ENCODE data around the gene C7orf57. TPM values are rescaled to one million over a fixed set of nuclear protein-coding genes. Genes with fewer than 3 reads are reported as not detected.

The C7orf57 gene
- total and polyA plus RNA-seq, 2 experiments from 2014 or later = 0.42 to 2.1 TPM

DNA sequence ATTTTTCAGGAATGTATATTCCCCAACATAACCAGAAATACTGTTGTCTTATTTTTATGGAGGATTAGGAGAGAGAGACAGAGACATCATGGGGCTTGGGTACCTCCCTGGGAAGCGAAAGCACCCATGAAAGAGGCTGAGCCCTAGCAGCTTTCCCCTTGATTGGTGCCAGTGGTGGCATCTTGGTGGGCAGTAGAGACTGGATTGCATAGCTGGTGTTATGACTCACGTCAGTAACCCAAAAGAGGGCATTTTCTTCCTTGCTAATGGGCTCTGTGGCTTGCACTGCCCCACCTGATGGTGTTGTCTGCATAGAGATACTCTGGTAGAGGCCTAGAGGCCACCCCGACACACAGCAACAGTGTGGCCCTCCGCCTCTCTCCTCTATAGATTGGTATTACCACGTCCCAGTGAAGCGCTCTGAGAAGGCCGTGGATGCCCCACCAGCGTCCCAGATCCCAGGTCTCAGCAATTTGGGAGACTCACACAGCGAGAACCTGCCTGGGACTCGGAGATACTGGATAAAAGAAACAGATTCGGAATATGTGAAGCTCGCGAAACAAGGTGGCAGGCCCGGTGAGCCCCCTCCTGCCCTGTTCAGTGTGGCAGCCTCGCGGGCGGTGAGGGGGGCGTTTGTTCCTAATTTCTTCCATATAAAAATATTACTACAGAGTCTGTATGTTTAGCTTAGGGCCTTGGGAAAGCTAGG lies 5.8 kb downstream of the C7orf57 start (continued):
- TF ChIP-seq, protein P1, sequence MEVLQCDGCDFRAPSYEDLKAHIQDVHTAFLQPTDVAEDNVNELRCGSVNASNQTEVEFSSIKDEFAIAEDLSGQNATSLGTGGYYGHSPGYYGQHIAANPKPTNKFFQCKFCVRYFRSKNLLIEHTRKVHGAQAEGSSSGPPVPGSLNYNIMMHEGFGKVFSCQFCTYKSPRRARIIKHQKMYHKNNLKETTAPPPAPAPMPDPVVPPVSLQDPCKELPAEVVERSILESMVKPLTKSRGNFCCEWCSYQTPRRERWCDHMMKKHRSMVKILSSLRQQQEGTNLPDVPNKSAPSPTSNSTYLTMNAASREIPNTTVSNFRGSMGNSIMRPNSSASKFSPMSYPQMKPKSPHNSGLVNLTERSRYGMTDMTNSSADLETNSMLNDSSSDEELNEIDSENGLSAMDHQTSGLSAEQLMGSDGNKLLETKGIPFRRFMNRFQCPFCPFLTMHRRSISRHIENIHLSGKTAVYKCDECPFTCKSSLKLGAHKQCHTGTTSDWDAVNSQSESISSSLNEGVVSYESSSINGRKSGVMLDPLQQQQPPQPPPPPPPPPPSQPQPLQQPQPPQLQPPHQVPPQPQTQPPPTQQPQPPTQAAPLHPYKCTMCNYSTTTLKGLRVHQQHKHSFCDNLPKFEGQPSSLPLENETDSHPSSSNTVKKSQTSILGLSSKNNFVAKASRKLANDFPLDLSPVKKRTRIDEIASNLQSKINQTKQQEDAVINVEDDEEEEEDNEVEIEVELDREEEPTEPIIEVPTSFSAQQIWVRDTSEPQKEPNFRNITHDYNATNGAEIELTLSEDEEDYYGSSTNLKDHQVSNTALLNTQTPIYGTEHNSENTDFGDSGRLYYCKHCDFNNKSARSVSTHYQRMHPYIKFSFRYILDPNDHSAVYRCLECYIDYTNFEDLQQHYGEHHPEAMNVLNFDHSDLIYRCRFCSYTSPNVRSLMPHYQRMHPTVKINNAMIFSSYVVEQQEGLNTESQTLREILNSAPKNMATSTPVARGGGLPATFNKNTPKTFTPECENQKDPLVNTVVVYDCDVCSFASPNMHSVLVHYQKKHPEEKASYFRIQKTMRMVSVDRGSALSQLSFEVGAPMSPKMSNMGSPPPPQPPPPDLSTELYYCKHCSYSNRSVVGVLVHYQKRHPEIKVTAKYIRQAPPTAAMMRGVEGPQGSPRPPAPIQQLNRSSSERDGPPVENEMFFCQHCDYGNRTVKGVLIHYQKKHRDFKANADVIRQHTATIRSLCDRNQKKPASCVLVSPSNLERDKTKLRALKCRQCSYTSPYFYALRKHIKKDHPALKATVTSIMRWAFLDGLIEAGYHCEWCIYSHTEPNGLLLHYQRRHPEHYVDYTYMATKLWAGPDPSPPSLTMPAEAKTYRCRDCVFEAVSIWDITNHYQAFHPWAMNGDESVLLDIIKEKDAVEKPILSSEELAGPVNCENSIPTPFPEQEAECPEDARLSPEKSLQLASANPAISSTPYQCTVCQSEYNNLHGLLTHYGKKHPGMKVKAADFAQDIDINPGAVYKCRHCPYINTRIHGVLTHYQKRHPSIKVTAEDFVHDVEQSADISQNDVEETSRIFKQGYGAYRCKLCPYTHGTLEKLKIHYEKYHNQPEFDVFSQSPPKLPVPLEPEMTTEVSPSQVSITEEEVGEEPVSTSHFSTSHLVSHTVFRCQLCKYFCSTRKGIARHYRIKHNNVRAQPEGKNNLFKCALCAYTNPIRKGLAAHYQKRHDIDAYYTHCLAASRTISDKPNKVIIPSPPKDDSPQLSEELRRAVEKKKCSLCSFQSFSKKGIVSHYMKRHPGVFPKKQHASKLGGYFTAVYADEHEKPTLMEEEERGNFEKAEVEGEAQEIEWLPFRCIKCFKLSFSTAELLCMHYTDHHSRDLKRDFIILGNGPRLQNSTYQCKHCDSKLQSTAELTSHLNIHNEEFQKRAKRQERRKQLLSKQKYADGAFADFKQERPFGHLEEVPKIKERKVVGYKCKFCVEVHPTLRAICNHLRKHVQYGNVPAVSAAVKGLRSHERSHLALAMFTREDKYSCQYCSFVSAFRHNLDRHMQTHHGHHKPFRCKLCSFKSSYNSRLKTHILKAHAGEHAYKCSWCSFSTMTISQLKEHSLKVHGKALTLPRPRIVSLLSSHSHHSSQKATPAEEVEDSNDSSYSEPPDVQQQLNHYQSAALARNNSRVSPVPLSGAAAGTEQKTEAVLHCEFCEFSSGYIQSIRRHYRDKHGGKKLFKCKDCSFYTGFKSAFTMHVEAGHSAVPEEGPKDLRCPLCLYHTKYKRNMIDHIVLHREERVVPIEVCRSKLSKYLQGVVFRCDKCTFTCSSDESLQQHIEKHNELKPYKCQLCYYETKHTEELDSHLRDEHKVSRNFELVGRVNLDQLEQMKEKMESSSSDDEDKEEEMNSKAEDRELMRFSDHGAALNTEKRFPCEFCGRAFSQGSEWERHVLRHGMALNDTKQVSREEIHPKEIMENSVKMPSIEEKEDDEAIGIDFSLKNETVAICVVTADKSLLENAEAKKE (CRISPR knock-in tag; IDR thresholded peaks at IDR 0.05) = no peak
- TF ChIP-seq EZH2phosphoT487 (IDR thresholded peaks at IDR 0.05; ENCODE audit: unreplicated experiment) = no peak
- no peak for TF ChIP-seq ZNF331 (CRISPR knock-in tag; IDR thresholded peaks at IDR 0.05; ENCODE audit: low read depth)

DNA sequence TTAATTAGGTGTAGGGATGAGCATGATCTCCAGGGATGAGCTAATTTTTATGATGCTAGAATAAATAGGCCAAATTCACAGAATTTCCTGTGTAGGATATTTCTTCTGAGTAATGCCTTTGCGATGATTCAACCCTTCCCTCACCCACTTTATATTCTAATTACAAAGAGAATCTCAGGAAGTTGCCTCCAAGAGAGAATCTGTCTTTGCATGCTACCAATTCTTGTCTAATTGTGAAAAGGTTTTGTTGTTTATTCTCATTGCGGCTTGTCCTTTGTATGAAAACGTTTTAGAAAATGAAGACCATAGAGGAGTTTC lies 6.3 kb downstream of the C7orf57 start:
- Mint-ChIP-seq H3K4me3 (no peak overlapping the region; the same call in 2 of the 3 replicates), H3K27ac (no peak overlapping the region), H3K9me3 (no peaks in the 10 kb centered on the region), H3K27me3 (ENCODE audit: insufficient read depth, low read depth, poor library complexity) (peaks cover 25% of the 10 kb centered on the region), H3K36me3 (ENCODE audit: low read depth) (no peaks in the 10 kb centered on the region), H3K4me1 (peaks cover 60% of the 10 kb centered on the region)
- ATAC-seq = no peak
- TF ChIP-seq STAT1 (IDR thresholded peaks at IDR 0.05; ENCODE audit: unreplicated experiment) = no peak
- no peak for TF ChIP-seq POLR2AphosphoS5 (IDR thresholded peaks at IDR 0.05; ENCODE audit: low read depth)
- TF ChIP-seq EZH2 (IDR thresholded peaks at IDR 0.05; ENCODE audit: low read depth, unreplicated experiment) = no peak
- peak overlapping the region; percentile 9 for H3K4me2 ChIP-seq
- no peaks in the 10 kb centered on the region for H3K79me2 ChIP-seq (replicated peaks; ENCODE audit: insufficient read depth)
- no peak overlapping the region for H3K4me3 ChIP-seq
- no peaks in the 10 kb centered on the region for H3K36me3 ChIP-seq (ENCODE audit: insufficient read depth)
- no peak overlapping the region for H3K27ac ChIP-seq (ENCODE audit: low read depth)
- peaks cover 7% of the 10 kb centered on the region for H3K9me2 ChIP-seq (ENCODE audit: insufficient read depth)
- H3F3A ChIP-seq (replicated peaks; ENCODE audit: low read depth) = no peaks in the 10 kb centered on the region
- no peaks in the 10 kb centered on the region for H4K20me1 ChIP-seq (replicated peaks; ENCODE audit: insufficient read depth)
- peaks cover 48% of the 10 kb centered on the region for H3K4me1 ChIP-seq (ENCODE audit: insufficient read depth)
- peaks cover 12% of the 10 kb centered on the region for H3K27me3 ChIP-seq (ENCODE audit: insufficient read depth)
- H2AFZ ChIP-seq = no peak overlapping the region
- DNase-seq (ENCODE audit: low spot score) = no peak
